Measurements from ENCODE around the gene COL4A2.

GRCh38 chr13:110423689-110424302 lies 116.7 kb downstream of the COL4A2 start:
- no peak for TF ChIP-seq POLR2A (IDR thresholded peaks at IDR 0.05)
- TF ChIP-seq CTCF (IDR thresholded peaks at IDR 0.05 in 4 of 5, conservative IDR thresholded peaks at IDR 0.05 in 1 of 5) = no peak
